Bronchial epithelial cell (primary cell): ENCODE results near the gene S100P. TPM values are rescaled to one million over a fixed set of nuclear protein-coding genes. Genes with fewer than 3 reads are reported as not detected.

Experiments
- DNase-seq: peaks from one replicate; pipeline ENCODE4 v3.0.0-alpha.2; 2010; ENCODE audit warnings: low read depth
- FAIRE-seq: peaks from 2 replicates; lab custom pipeline; 2011; peaks lifted over from hg19 to GRCh38; lab: Jason Lieb, UNC
- H3K27me3 ChIP-seq: 2 replicates; pipeline ENCODE4 v1.5.1; 2011; ENCODE audit warnings: low read length; ENCODE audit not compliant: control insufficient read depth, insufficient read depth
- H3K36me3 ChIP-seq: 2 replicates; pipeline ENCODE4 v1.5.1; 2011; ENCODE audit warnings: low read length; ENCODE audit not compliant: control insufficient read depth, insufficient read depth
- H3K4me3 ChIP-seq: 2 replicates; pipeline ENCODE4 v1.5.1; 2011; ENCODE audit warnings: mild to moderate bottlenecking, low read depth, low read length, control low read depth
- total RNA-seq: library from RNA; depleted of rRNA; stranded (reverse); fragments of >200 nt; gene quantifications from 2 replicates; pipeline ENCODE4 v1.2.1, GENCODE V29; 2014
- TF ChIP-seq, protein P1 (sequence below): IDR thresholded peaks from 2 replicates; pipeline ENCODE4 v1.5.1; 2011; ENCODE audit warnings: mild to moderate bottlenecking, moderate library complexity, low read length, control low read depth, inconsistent platforms; ENCODE audit not compliant: insufficient read depth, severe bottlenecking

The S100P gene
- total RNA-seq, 1 donor from 2014 or later: 641 TPM

DNA sequence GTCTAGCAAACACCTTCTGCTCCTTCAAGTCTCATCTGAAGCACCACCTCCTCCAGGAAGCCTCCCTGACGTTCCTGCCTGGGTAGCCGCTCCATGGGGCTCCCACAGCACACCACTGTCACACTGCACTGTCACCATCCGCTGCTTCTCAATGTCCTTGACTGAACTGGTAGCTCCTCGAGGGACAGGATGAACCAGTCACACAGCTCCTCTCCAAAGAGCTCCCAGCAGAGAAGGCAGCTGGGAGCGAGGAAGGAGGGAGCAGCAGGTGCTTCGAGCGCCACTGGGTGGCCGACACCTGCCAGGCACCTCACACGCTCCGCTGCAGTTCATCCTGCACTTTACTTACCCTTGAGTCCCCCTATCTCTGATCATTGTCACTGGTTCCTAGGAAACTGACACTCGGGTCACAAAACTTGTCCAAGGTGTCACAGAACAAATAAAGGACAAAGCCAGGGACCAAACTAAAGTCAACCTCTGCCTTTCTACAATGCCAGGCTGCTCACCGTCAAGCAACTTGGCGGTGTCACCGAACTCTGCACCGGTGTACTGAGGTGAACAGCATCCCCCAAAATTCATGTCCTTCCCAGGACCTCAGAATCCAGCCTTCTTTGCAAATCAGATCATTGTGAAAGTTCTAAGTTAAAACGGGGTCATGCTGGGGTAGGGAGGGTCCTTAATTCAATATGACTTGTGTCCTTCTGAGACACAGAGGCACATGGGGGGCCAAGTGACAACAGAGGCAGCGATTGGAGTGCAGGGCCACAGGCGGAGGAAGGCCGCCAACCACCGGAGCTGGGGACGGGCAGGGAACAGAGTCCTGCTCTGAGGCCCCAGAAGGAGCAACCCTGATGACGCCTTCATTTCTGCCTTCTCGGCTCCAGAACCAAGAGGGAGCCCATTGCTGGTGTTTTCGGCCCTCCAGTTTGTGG lies 5.5 kb upstream of the S100P start:
- FAIRE-seq (peak; percentile 43), DNase-seq (no peak)
- Histone ChIP-seq H3K27me3 (no peaks in the 10 kb centered on the region), H3K36me3 (no peaks in the 10 kb centered on the region), H3K4me3 (no peak overlapping the region)
- TF ChIP-seq, protein P1, sequence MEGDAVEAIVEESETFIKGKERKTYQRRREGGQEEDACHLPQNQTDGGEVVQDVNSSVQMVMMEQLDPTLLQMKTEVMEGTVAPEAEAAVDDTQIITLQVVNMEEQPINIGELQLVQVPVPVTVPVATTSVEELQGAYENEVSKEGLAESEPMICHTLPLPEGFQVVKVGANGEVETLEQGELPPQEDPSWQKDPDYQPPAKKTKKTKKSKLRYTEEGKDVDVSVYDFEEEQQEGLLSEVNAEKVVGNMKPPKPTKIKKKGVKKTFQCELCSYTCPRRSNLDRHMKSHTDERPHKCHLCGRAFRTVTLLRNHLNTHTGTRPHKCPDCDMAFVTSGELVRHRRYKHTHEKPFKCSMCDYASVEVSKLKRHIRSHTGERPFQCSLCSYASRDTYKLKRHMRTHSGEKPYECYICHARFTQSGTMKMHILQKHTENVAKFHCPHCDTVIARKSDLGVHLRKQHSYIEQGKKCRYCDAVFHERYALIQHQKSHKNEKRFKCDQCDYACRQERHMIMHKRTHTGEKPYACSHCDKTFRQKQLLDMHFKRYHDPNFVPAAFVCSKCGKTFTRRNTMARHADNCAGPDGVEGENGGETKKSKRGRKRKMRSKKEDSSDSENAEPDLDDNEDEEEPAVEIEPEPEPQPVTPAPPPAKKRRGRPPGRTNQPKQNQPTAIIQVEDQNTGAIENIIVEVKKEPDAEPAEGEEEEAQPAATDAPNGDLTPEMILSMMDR: peak; percentile 41

DNA sequence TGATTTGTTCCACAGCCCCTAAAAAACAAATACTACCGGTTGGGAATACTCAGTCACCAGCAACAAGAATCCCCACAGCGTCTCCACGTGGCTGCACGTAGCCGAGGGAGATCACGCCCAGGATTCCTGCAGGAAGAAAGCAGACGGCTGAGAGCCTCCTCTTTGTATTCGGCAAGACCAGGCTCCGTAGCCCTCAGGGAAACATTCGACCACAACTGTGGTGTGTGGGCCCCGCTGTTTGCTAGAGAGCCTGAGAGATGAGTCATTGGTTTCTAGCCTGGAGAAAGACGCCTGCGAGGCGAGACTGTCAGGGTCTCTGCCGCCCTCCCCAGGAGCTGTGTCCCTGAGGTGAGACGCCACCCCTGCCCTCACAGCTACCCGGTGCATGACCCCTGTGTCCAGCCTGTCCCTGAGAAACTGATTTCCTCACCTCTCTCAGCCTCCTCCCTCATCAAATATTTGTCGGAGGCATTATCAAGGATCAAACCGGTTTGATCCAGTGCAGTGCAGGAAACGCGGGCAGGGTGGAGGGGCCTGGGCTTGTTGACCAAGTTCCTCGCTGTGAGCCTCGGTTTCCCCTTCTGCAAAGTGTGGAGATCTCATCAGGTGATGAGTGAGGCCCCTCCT lies 4.7 kb upstream of the S100P start:
- TF ChIP-seq, protein P1: peak; percentile 25
- H3K4me3 ChIP-seq: no peak overlapping the region
- no peaks in the 10 kb centered on the region for H3K36me3 ChIP-seq
- FAIRE-seq: peak; percentile 97
- peak; percentile 91 for DNase-seq
- H3K27me3 ChIP-seq: no peaks in the 10 kb centered on the region

DNA sequence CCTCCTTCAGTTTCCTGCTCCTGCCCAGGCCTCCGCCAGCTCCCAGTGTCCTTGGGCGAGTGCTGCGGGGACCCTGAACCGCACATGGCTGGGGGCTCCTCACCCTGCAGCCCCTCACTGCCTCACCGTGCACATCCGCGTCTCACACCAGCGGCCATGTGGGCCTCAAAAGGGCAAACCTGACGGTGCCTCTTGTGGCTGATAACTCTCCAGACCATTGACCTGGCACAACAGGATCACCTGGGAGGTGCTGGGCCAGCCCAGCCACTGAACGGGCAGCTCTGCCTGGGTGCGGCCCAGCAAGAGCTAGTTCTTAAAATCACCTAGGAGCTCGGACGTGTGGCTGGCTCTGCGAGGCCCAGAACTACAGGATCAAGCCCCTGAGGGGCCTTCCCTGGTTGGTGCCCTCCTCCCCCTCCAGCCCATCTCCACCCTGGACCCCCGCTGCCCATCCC lies 4.1 kb upstream of the S100P start:
- DNase-seq (no peak), FAIRE-seq (no peak)
- H3K36me3 ChIP-seq: no peaks in the 10 kb centered on the region
- H3K4me3 ChIP-seq: no peak overlapping the region
- TF ChIP-seq, protein P1: no peak
- no peaks in the 10 kb centered on the region for H3K27me3 ChIP-seq

DNA sequence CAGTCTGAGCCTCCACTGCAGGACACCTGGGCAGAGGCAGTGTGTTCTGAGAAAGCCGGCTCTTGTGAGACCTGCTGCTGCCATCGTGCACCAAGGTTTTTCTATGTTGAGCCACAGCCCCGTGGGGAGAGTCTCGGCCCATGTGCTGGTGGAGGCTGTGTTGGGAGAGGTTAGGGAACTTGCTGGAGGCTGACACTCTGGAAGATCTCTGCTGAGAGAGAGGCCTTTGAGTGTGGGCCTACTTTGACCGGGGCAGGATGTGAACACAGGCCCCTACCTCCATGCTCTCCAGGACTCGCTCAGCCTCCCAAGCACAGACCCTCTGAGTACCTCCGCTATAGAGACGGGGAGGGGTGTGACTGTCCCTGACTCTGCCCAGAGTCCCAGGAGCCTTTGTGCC lies 1.3 kb upstream of the S100P start:
- Histone ChIP-seq H3K27me3 (no peaks in the 10 kb centered on the region), H3K36me3 (peaks cover 4% of the 10 kb centered on the region), H3K4me3 (no peak overlapping the region)
- TF ChIP-seq, protein P1: no peak
- FAIRE-seq (no peak), DNase-seq (no peak)

DNA sequence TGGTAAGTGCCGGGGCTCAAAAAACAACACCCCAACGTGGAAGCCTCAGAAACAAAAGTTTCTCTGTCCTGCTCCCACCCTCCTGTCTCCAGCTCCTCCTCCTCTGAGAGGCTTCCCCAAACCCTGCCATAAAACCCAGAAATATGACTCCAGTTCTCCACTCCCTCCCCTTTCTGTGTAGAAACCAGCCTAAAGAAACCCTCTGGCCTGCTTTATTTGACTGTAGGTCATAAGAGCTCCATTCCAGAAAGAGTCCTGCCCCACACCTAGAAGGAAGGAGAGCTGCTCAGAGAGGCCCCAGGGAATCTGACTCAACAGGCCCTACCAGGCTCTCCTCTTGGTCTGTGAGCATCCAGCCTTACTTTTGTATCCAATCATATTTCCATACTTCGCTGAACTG lies 872 bp upstream of the S100P start:
- TF ChIP-seq, protein P1: no peak
- FAIRE-seq: no peak

More for the DNA sequence above, 872 bp upstream of the S100P start:
- peak; percentile 60 for DNase-seq
- Histone ChIP-seq H3K4me3 (no peak overlapping the region), H3K27me3 (no peaks in the 10 kb centered on the region), H3K36me3 (peaks cover 4% of the 10 kb centered on the region)
